Suppressor macrophage treated with lipopolysaccharide for 1 hour (primary cell): ENCODE measurements around the gene ADAP1.
"Not testable (repeated sequence)": the region's sequence is repeated elsewhere in the genome, so short reads cannot be mapped to it uniquely, and the experiment has no call there.

Source experiments
- DNase-seq, 3 donors: peaks; one replicate each; pipeline ENCODE4 v3.0.0-alpha.2; 2020 to 2022

The ADAP1 gene

GRCh38 chr7:875476-876076 lies 78.9 kb downstream of the ADAP1 start:
- DNase-seq = no peak

- DNase-seq = no peak
These were observed 79.4 kb downstream of the ADAP1 start for GRCh38 chr7:875051-875450.

GRCh38 chr7:874031-874749 lies 80.3 kb downstream of the ADAP1 start:
- DNase-seq = no peak

- DNase-seq = peak; percentile 86 to 89 (median 87)
These were observed 81.0 kb downstream of the ADAP1 start for GRCh38 chr7:873367-874002.

- DNase-seq = not testable (repeated sequence)
These were observed 81.8 kb downstream of the ADAP1 start for GRCh38 chr7:872685-873084.

- DNase-seq = no peak
These were observed 82.5 kb downstream of the ADAP1 start for GRCh38 chr7:871900-872537.

- no peak for DNase-seq
These were observed 85.1 kb downstream of the ADAP1 start for GRCh38 chr7:869348-869747.

GRCh38 chr7:868189-868486 lies 86.3 kb downstream of the ADAP1 start:
- DNase-seq = no peak

GRCh38 chr7:867406-868188 lies 86.9 kb downstream of the ADAP1 start:
- no peak for DNase-seq

- no peak for DNase-seq
These were observed 87.5 kb downstream of the ADAP1 start for GRCh38 chr7:867001-867405.

GRCh38 chr7:865921-866320 lies 88.6 kb downstream of the ADAP1 start:
- no peak for DNase-seq

- no peak for DNase-seq
These were observed 91.4 kb downstream of the ADAP1 start for GRCh38 chr7:863106-863505.

- DNase-seq = no peak
These were observed 92.3 kb downstream of the ADAP1 start for GRCh38 chr7:862157-862556.

- DNase-seq = no peak
These were observed 93.3 kb downstream of the ADAP1 start for GRCh38 chr7:861222-861621.

GRCh38 chr7:860149-860548 lies 94.3 kb downstream of the ADAP1 start:
- DNase-seq = no peak

- DNase-seq = no peak
These were observed 95.0 kb downstream of the ADAP1 start for GRCh38 chr7:859359-860030.

GRCh38 chr7:857661-858060 lies 96.8 kb downstream of the ADAP1 start:
- DNase-seq = no peak

- DNase-seq = no peak
These were observed 97.9 kb downstream of the ADAP1 start for GRCh38 chr7:856444-857095.

GRCh38 chr7:855686-856369 lies 98.7 kb downstream of the ADAP1 start:
- no peak for DNase-seq

GRCh38 chr7:854118-854775 lies 100.2 kb downstream of the ADAP1 start:
- DNase-seq = no peak
